ENCODE data around the gene TRPV4.

DNA sequence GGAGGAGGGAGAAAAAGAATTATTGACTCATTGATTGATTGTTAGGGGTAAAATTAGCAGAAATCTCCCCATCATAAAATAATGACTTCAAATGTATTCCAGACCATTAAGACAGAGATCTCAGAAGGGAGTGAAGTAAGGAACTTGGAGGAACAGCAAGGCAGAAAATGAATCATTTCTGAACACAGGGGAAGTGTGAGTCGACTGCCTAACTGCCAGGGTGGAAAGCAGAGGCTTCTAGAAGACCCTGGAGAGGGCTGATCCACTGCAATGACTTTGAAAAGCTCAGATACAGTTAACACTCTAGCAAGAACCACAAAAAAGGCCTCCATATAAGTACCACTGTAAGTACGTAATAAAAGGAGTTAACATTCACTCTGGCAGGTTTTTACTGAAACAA is 37.5 kb upstream of the TRPV4 start:
- no peak for TF ChIP-seq EZH2 (IDR thresholded peaks at IDR 0.05; ENCODE audit: low read length, unreplicated experiment)
- TF ChIP-seq, protein P1, sequence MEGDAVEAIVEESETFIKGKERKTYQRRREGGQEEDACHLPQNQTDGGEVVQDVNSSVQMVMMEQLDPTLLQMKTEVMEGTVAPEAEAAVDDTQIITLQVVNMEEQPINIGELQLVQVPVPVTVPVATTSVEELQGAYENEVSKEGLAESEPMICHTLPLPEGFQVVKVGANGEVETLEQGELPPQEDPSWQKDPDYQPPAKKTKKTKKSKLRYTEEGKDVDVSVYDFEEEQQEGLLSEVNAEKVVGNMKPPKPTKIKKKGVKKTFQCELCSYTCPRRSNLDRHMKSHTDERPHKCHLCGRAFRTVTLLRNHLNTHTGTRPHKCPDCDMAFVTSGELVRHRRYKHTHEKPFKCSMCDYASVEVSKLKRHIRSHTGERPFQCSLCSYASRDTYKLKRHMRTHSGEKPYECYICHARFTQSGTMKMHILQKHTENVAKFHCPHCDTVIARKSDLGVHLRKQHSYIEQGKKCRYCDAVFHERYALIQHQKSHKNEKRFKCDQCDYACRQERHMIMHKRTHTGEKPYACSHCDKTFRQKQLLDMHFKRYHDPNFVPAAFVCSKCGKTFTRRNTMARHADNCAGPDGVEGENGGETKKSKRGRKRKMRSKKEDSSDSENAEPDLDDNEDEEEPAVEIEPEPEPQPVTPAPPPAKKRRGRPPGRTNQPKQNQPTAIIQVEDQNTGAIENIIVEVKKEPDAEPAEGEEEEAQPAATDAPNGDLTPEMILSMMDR (conservative IDR thresholded peaks at IDR 0.05; ENCODE audit: low read depth, low read length), result no peak

Measured in PC-3 (cell line).